Measurements from ENCODE around the gene MICB. TPM values are rescaled to one million over a fixed set of nuclear protein-coding genes. Genes with fewer than 3 reads are reported as not detected.

Gene MICB
- total RNA-seq, 2 donors from 2014 or later = 34.9 to 37.4 TPM

DNA sequence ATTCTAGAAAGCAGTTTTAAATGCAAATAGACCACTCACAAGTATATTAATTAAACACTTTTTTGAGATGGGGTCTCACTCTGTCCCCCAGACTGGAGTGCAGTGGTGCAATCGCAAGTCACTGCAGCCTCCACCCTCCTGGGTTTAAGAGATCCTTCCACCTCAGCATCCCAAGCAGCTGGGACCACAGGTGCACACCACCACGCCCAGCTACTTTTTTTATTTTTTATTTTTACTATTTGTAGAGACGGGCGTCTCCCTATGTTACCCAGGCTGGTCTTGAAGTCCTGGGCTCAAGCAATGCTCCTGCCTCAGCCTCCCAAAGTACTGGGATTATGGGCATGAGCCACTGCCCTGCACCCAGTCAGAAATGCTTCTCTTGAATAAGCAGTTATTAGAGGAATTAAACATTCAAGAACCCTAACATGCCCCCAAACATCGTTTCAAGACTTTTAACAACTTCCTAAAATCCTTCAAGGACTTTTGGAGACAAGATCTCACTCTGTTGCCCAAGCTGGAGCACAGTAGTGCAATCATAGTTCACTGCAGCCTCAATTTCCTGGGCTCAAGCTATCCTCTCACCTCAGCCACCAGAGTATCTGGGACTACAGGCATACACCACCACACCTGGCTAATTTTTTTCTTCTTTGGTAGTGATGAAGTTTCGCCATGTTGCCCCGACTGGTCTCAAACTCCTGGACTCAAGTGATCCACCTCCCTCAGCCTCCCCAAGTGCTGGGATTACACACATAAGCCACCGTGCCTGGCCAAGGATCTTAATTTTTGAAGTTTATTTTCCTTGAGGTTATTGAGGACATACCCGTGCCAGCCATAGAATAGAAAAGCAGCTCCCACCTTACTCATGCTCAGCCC lies 34.1 kb downstream of the MICB start:
- peaks cover 44% of the 10 kb centered on the region for H3K36me3 Mint-ChIP-seq
- no peaks in the 10 kb centered on the region for H3K27me3 Mint-ChIP-seq
- ATAC-seq (no peak), DNase-seq (ENCODE audit: low spot score) (no peak)
- H3K9me3 Mint-ChIP-seq = no peaks in the 10 kb centered on the region
- H3K27ac Mint-ChIP-seq = peak overlapping the region in 1 of 2 donors; percentile 27
- H3K4me3 Mint-ChIP-seq = no peak overlapping the region
- H3K4me1 Mint-ChIP-seq (ENCODE audit: low read depth in 2 of 2) = peaks cover 19 to 35% of the 10 kb centered on the region in 2 donors

DNA sequence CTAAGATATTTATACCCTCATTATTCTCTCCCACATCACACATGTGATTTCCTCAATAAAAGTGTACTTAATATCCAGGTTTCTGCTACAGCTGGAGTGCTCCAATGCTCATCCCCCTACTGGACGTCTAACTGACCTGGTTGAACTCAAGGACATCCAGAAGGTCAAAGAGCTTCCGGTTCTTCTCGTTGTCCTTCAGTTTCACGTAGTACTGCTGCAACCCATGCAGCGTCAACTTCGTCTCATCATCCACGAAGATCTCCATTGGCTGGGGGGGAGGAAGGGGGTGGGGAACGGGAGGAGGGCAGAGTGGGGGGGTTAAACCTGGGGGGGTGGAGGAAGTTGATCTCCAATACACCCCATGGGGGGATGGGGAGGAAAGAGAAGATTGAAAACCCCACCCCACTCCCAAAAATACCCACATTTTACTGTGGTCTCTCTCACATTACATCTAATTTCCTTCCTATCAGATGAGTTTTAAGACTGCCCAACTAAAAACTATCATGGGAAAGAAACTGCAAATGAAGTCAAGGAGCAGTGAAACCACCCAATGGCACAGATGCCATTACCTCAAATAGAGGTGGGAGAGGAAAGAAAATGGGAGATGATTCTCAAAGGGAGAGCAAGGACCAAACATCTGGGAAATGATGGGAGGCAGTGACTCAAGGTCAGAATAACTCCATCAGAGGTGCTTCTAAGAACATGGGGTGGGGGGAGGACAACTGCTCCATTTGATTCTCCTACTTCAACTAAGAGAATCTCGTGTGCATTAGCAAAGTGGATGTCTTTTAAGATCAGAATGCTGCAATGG lies 34.9 kb downstream of the MICB start:
- Mint-ChIP-seq H3K9me3 (no peaks in the 10 kb centered on the region), H3K36me3 (peaks cover 44% of the 10 kb centered on the region), H3K4me1 (ENCODE audit: low read depth in 2 of 2) (peaks cover 19 to 39% of the 10 kb centered on the region in 2 donors), H3K27me3 (no peaks in the 10 kb centered on the region), H3K27ac (peak overlapping the region; percentile 27 to 39), H3K4me3 (no peak overlapping the region)
- DNase-seq (ENCODE audit: low spot score) (no peak), ATAC-seq (peak in 1 of 2 donors; percentile 37)

DNA sequence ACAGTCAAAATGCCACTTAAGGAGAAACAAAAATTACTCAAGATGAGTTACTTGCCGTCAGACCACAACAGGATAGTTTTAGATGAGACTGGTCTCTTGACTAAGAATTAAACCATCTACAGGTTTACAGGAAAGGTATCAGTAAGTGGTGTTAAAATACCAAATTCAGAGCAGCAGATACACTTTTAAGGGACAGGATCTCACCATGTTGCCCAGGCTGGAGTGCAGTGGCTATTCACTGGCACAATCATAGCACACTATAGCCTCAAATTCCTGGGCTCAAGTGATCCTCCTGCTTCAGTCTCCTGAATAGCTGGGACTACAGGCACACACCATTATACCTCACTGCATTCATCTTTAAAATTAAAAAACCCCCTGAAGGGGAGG lies 35.5 kb downstream of the MICB start:
- Mint-ChIP-seq H3K27me3 (no peaks in the 10 kb centered on the region), H3K27ac (peak overlapping the region in 1 of 2 donors; percentile 39), H3K4me3 (no peak overlapping the region), H3K4me1 (ENCODE audit: low read depth in 2 of 2) (peaks cover 22 to 42% of the 10 kb centered on the region in 2 donors), H3K36me3 (peaks cover 45% of the 10 kb centered on the region), H3K9me3 (no peaks in the 10 kb centered on the region)
- no peak for ATAC-seq
- no peak for DNase-seq (ENCODE audit: low spot score)

DNA sequence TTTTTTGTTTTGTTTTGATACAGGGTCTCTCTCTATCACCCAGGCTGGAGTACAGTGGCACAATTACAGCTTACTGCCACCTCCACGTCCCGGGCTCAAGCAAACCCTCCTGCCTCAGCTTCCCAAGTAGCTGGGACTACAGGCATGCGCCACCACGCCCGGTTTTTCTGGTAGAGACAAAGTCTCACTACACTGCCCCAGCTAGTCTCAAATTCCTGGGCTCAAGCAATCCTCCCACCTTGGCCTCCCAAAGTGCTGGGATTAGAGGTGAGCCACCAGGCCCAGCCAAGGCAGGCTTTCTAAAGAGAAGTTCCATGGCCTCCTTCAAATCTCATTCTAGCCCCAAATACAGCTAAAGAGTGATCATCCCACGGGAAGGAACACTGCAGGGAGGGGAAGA lies 36.1 kb downstream of the MICB start:
- no peak overlapping the region for H3K27ac Mint-ChIP-seq

DNA sequence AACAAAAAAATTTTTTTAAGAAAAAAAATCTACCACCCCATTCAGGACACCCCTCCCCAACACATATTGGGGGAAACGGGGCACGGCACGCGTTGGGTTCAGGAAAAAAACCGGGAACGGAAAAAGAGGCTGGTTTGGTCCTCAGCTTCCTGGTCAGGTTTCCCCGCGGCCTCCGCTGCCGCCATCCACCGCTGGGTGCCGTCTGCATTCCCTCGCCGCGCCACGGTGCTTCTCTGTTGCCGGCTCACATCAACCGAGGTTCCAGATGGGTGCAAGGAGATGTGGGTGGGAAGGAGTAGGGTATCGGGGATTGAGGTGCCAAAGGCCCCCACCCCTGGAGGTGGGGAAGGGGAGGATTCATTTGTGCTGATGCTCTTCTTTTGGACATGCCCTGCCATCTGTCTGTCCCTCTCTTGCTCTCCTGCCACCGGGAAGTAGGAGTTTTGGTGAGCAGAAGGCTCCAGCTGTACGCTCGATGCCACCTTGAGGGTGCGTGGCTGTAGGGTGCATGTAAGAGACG lies 36.6 kb downstream of the MICB start:
- ATAC-seq (no peak), DNase-seq (ENCODE audit: low spot score) (no peak)
- Mint-ChIP-seq H3K4me1 (ENCODE audit: low read depth in 2 of 2) (peaks cover 33 to 53% of the 10 kb centered on the region in 2 donors), H3K9me3 (no peaks in the 10 kb centered on the region), H3K4me3 (no peak overlapping the region), H3K27ac (no peak overlapping the region), H3K27me3 (no peaks in the 10 kb centered on the region), H3K36me3 (peaks cover 55% of the 10 kb centered on the region)

More for the DNA sequence above, 36.1 kb downstream of the MICB start:
- ATAC-seq = no peak
- no peaks in the 10 kb centered on the region for H3K9me3 Mint-ChIP-seq
- DNase-seq (ENCODE audit: low spot score) = no peak
- H3K4me1 Mint-ChIP-seq (ENCODE audit: low read depth in 2 of 2) = peaks cover 27 to 48% of the 10 kb centered on the region in 2 donors
- no peaks in the 10 kb centered on the region for H3K27me3 Mint-ChIP-seq
- H3K36me3 Mint-ChIP-seq = peaks cover 49% of the 10 kb centered on the region
- no peak overlapping the region for H3K4me3 Mint-ChIP-seq

DNA sequence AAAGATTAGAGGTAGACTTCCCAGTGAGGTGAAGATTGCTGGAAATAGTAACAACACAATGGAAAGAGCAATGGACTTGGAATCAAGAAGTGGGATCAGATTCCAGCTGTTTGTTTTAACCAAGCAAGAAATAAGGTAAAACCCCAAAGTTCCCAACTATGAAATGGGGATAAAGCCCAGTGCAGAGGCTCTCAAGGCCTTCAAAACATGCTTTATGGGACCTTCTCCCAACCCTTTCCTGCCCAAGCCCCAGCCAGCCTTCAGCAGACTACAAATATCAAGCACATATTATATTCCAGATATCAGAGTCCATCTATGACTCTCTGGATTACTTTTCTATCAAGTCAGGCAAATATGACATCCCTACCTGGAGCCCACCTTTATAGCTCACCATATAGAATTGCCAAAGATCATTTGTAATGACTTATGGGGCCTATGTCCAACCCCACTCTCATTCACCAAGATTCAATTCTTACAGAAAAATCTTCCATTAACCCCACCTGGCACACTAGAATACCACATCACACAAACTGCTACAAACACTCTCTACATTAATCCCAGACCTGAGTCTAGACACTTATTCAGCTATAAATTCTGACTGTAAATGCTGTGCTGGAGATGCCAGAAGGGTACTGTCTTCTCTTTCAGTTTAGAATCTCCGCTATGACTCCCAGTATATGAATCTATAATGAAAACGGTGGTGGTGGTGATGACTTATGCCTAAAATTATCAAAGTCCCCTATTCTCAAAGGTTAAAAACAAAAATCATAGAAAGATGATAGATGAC lies 37.8 kb downstream of the MICB start:
- Mint-ChIP-seq H3K36me3 (peaks cover 58% of the 10 kb centered on the region), H3K27ac (no peak overlapping the region), H3K27me3 (no peaks in the 10 kb centered on the region), H3K4me3 (no peak overlapping the region), H3K9me3 (no peaks in the 10 kb centered on the region), H3K4me1 (ENCODE audit: low read depth in 2 of 2) (peaks cover 42 to 58% of the 10 kb centered on the region in 2 donors)
- DNase-seq (ENCODE audit: low spot score) (no peak), ATAC-seq (no peak)

DNA sequence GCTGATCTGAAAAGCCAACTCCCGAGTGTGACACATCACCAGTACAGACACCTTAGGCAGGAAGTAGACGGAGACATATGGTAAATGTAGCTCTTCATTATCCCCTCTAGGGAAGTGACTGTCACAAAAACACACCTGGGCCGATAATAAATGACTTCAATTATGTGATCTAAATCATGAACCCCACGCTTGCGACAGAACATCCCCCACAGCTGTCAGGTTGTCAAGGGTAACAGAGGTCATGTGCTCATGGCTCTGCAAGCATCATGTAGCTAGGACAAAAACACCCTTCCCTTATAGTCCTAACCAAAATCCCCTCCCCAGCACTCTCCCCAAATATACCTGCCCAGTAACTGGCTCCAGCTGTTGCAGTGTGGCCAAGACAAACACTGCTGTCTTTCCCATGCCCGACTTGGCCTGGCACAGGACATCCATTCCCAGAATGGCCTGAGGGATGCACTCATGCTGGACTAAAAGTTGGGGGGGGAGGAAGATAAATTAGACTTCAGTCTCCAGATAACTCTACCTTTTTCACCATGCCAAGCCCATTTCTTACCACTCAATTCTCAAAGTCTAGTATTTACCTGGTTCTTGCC lies 41.0 kb downstream of the MICB start:
- no peaks in the 10 kb centered on the region for H3K9me3 Mint-ChIP-seq
- H3K27ac Mint-ChIP-seq = peak overlapping the region; percentile 87 to 91
- peaks cover 48 to 54% of the 10 kb centered on the region in 2 donors for H3K4me1 Mint-ChIP-seq (ENCODE audit: low read depth in 2 of 2)
- peak overlapping the region; percentile 80 for H3K4me3 Mint-ChIP-seq
- peaks cover 52% of the 10 kb centered on the region for H3K36me3 Mint-ChIP-seq
- DNase-seq (ENCODE audit: low spot score) (no peak), ATAC-seq (no peak)
- H3K27me3 Mint-ChIP-seq = no peaks in the 10 kb centered on the region

DNA sequence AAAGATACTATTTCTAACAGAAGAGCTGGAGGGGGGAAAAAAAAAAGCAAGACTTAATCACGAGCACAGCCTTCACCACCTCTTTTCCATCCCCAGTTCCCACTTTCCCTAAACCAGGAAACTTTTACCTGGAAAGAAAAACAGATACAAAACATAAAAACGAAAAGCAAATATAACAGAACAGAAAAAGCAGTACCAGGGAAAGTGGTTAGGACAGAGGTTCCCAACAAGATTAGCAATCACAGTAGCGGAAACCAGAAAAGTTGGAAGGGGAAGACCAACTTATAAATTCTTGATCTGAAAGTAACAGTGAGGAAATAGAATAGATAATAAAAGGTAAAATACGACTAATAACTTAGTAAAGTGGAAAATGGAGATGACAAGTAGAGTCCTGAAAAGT lies 42.7 kb downstream of the MICB start:
- Mint-ChIP-seq H3K27ac (peak overlapping the region; percentile 87 to 91), H3K27me3 (no peaks in the 10 kb centered on the region), H3K4me3 (peak overlapping the region; percentile 80), H3K9me3 (no peaks in the 10 kb centered on the region), H3K4me1 (ENCODE audit: low read depth in 2 of 2) (peaks cover 46 to 47% of the 10 kb centered on the region in 2 donors), H3K36me3 (peaks cover 45% of the 10 kb centered on the region)
- ATAC-seq (no peak), DNase-seq (ENCODE audit: low spot score) (no peak)

DNA sequence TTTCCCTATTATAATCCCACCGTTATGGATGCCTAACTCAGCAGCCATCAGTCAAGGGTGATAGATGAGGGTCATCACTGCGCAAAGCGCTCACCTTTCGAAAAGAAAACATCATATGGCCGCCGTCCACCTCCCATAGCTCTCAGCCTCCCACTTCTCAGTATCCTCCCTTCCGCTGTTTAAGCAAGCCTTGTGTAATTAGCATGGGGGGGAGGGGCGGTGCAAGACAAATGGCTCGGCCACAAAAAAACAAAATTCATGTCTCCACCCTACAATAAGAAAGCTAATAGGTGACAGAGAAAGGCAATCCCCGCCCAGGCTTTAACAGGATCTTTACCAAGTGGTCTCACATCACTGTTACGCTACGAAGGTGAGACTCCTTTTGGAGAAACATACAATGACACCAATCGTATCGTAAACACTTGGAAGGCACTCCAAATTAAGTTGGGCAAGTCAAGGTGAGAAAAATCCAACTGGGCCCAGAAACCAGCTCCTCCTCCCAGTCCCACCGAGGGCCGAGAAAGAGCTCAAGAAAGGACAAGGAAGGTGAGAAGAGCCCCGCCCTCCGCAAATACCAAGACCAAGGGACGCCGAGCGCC lies 43.2 kb downstream of the MICB start:
- H3K9me3 Mint-ChIP-seq = no peaks in the 10 kb centered on the region
- peaks cover 40% of the 10 kb centered on the region for H3K36me3 Mint-ChIP-seq
- peak overlapping the region; percentile 87 to 91 for H3K27ac Mint-ChIP-seq
- DNase-seq (ENCODE audit: low spot score) (peak; percentile 71), ATAC-seq (peak; percentile 38 to 44)
- no peaks in the 10 kb centered on the region for H3K27me3 Mint-ChIP-seq
- peaks cover 46% of the 10 kb centered on the region in 2 donors for H3K4me1 Mint-ChIP-seq (ENCODE audit: low read depth in 2 of 2)
- peak overlapping the region; percentile 80 for H3K4me3 Mint-ChIP-seq

DNA sequence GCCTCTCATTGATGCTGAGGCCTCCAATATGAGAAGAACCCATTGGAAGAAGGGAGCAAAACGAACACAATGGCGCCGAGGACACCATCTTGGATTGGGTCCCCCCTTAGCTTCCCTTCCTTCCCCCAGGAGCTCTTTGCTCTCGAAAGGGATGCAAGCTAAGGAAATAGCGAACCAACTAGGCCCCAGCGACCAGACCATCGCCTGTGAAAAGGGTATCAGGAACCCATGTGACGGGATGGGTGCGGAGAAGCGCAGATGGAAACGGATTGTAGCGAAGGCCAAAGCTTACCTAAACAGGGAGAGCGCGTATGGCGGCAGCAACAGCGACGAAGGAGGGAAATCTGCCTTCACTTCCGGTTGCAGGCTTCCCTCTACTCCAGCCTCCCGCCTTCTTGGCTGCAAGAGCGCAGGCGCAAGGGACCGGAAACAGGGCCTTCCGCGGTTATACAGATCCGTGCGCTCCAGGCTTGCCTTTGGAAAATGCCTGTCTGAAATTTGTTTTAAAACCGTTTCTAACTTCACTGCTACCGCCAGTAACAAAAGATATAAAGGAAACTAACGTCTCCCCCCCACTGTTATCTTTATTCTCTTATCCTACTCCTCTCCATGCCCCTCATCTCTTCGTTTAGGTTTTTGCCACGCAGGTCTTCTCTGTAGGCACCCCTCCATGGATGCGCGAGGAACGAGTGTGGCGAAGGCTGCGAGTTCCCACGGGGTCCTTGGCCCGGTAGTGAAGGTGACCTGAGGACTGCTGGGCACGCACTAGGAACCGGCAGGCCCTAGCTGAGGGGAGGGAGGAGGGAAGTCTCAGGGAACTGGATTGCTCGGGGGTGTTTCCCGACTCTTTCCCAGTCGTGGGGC lies 43.9 kb downstream of the MICB start, which contains the start of gene DDX39B:
Gene DDX39B, minus strand, starts transcription at position 346 of the 864 bp plus-strand sequence. CDS start 1,471 bp downstream, outside the sequence.
- H3K27me3 Mint-ChIP-seq = no peaks in the 10 kb centered on the region
- H3K27ac Mint-ChIP-seq = peak within 1 kb of the TSS; percentile 87 to 91
- DNase-seq (ENCODE audit: low spot score) (peak; percentile 97), ATAC-seq (peak; percentile 90 to 94)
- peak within 1 kb of the TSS; percentile 80 for H3K4me3 Mint-ChIP-seq
- no peaks in the 10 kb centered on the region for H3K9me3 Mint-ChIP-seq
- H3K36me3 Mint-ChIP-seq = peaks cover 34% of the 10 kb centered on the region
- H3K4me1 Mint-ChIP-seq (ENCODE audit: low read depth in 2 of 2) = peaks cover 47 to 48% of the 10 kb centered on the region in 2 donors

DNA sequence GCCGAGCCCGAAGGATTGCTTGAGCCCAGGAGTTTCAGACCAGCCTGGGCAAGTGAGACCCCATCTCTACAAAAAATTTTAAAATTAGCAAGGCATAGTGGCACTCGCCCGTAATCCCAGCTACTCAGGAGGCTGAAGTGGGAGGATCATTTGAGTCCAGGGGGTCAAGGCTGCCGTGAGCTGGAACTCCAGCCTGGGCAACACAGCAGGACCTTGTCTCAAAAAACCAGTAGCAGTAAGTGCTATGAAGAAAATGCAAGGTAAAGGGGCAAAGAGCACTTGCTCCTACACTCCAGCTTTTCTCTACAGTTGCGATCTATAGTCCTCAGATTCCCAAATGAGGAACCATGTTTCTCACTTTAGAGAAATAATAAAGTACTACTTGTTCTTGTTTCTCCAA lies 45.7 kb downstream of the MICB start:
- no peak for ATAC-seq
- peak overlapping the region in 1 of 2 donors; percentile 87 for H3K27ac Mint-ChIP-seq
- peaks cover 49 to 57% of the 10 kb centered on the region in 2 donors for H3K4me1 Mint-ChIP-seq (ENCODE audit: low read depth in 2 of 2)
- no peaks in the 10 kb centered on the region for H3K27me3 Mint-ChIP-seq
- H3K4me3 Mint-ChIP-seq = no peak overlapping the region
- H3K36me3 Mint-ChIP-seq = peaks cover 29% of the 10 kb centered on the region
- DNase-seq (ENCODE audit: low spot score) = no peak
- H3K9me3 Mint-ChIP-seq = no peaks in the 10 kb centered on the region

DNA sequence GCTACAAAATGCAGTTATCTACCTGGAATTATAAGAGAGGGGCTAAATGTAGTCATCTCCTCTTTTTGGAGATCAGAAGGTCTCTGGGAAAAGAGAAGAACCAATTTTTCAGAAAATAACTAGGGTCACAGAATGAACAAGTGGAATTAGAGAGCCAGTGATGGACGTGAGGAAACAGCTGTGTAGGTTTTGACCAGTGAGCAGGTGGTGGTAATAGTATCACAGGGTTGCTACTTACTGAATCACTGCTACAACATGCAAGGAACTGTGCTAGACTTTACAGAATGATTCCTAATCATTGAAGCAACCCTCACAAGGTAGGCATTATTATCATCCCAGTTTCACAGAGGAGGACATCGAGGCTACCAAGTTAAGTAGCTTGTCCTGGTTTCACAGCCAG lies 46.7 kb downstream of the MICB start:
- Mint-ChIP-seq H3K4me1 (ENCODE audit: low read depth in 2 of 2) (peaks cover 39 to 48% of the 10 kb centered on the region in 2 donors), H3K27ac (no peak overlapping the region), H3K36me3 (peaks cover 18% of the 10 kb centered on the region), H3K27me3 (no peaks in the 10 kb centered on the region), H3K9me3 (no peaks in the 10 kb centered on the region), H3K4me3 (no peak overlapping the region)
- ATAC-seq (no peak), DNase-seq (ENCODE audit: low spot score) (no peak)
